Measurements from ENCODE around the gene IMPDH1. TPM values are rescaled to one million over a fixed set of nuclear protein-coding genes. Genes with fewer than 3 reads are reported as not detected.

Gene IMPDH1
- total and polyA plus RNA-seq, 4 experiments from 2014 or later: 43.0 to 55.9 (median 48.7) TPM

- Histone ChIP-seq H3K4me3 (ENCODE audit: low read length in 2 of 2) (no peak overlapping the region), H3K36me3 (ENCODE audit: insufficient read depth, low read length) (no peaks in the 10 kb centered on the region), H3K27ac (ENCODE audit: low read depth, low read length) (no peak overlapping the region), H3K9me3 (ENCODE audit: control insufficient read depth in 1 of 2, low read length in 2 of 2) (no peaks in the 10 kb centered on the region), H3K27me3 (ENCODE audit: insufficient read depth, low read length) (no peaks in the 10 kb centered on the region), H3K4me1 (ENCODE audit: insufficient read depth, low read length) (no peaks in the 10 kb centered on the region)
- DNase-seq: no peak
- Mint-ChIP-seq H3K36me3 (no peaks in the 10 kb centered on the region), H3K27me3 (peaks cover 3 to 4% of the 10 kb centered on the region in 2 donors), H3K4me1 (no peaks in the 10 kb centered on the region), H3K9me3 (no peaks in the 10 kb centered on the region), H3K4me3 (no peak overlapping the region), H3K27ac (no peak overlapping the region)
- ChIA-PET CTCF (ENCODE audit: partially characterized antibody) (interaction anchor here (1.1 to 3.9 kb wide), 4 partner anchors 9 to 40 kb away, joined by 3 to 36 read pairs (median 14); no protein-coding TSS in a partner anchor), POLR2A (ENCODE audit: partially characterized antibody) (no interaction called here)
- intact Hi-C loops (cut with micrococcal nuclease): no loop called here
Measured at GRCh38 chr7:128434413-128435326, 24.9 kb upstream of the IMPDH1 start.

GRCh38 chr7:128431754-128432153, 22.0 kb upstream of the IMPDH1 start:
- no peak overlapping the region for H3K4me3 Mint-ChIP-seq
- Histone ChIP-seq H3K4me1 (ENCODE audit: insufficient read depth, low read length) (no peaks in the 10 kb centered on the region), H3K4me3 (ENCODE audit: low read length in 2 of 2) (no peak overlapping the region), H3K36me3 (ENCODE audit: insufficient read depth, low read length) (no peaks in the 10 kb centered on the region), H3K9me3 (ENCODE audit: control insufficient read depth in 1 of 2, low read length in 2 of 2) (no peaks in the 10 kb centered on the region), H3K27me3 (ENCODE audit: insufficient read depth, low read length) (no peaks in the 10 kb centered on the region), H3K27ac (ENCODE audit: low read depth, low read length) (no peak overlapping the region)
- H3K27ac Mint-ChIP-seq: no peak overlapping the region
- H3K27me3 Mint-ChIP-seq: peaks cover 10 to 12% of the 10 kb centered on the region in 2 donors
- DNase-seq: no peak
- no peaks in the 10 kb centered on the region for H3K4me1 Mint-ChIP-seq
- H3K36me3 Mint-ChIP-seq: no peaks in the 10 kb centered on the region
- ChIA-PET POLR2A (ENCODE audit: partially characterized antibody) (no interaction called here), CTCF (ENCODE audit: partially characterized antibody) (interaction anchor here (1.0 to 10.7 kb wide), 8 partner anchors 16 to 84 kb away, joined by 3 to 469 read pairs (median 4); partner anchors contain the start of gene HILPDA)
- intact Hi-C loops (cut with micrococcal nuclease): no loop called here
- H3K9me3 Mint-ChIP-seq: no peaks in the 10 kb centered on the region

GRCh38 chr7:128431221-128431620, 21.4 kb upstream of the IMPDH1 start:
- Histone ChIP-seq H3K4me1 (ENCODE audit: insufficient read depth, low read length) (no peaks in the 10 kb centered on the region), H3K27me3 (ENCODE audit: insufficient read depth, low read length) (no peaks in the 10 kb centered on the region), H3K9me3 (ENCODE audit: control insufficient read depth in 1 of 2, low read length in 2 of 2) (no peaks in the 10 kb centered on the region), H3K36me3 (ENCODE audit: insufficient read depth, low read length) (no peaks in the 10 kb centered on the region), H3K27ac (ENCODE audit: low read depth, low read length) (no peak overlapping the region), H3K4me3 (ENCODE audit: low read length in 2 of 2) (no peak overlapping the region)
- ChIA-PET CTCF (ENCODE audit: partially characterized antibody) (interaction anchor here (1.0 to 10.7 kb wide), 5 partner anchors 23 to 37 kb away, joined by 3 to 475 read pairs (median 138); partner anchors contain the start of genes HILPDA and IMPDH1), POLR2A (ENCODE audit: partially characterized antibody) (no interaction called here)
- intact Hi-C loops (cut with micrococcal nuclease): no loop called here
- no peak overlapping the region for H3K4me3 Mint-ChIP-seq
- no peaks in the 10 kb centered on the region for H3K36me3 Mint-ChIP-seq
- no peaks in the 10 kb centered on the region for H3K9me3 Mint-ChIP-seq
- H3K27ac Mint-ChIP-seq: no peak overlapping the region
- DNase-seq: no peak
- H3K27me3 Mint-ChIP-seq: peaks cover 10 to 12% of the 10 kb centered on the region in 2 donors
- H3K4me1 Mint-ChIP-seq: no peaks in the 10 kb centered on the region

GRCh38 chr7:128430207-128430606, 20.4 kb upstream of the IMPDH1 start:
- no peak overlapping the region for H3K4me3 ChIP-seq (ENCODE audit: low read length in 2 of 2)
- Mint-ChIP-seq H3K27ac (no peak overlapping the region), H3K4me3 (no peak overlapping the region), H3K27me3 (peaks cover 9 to 12% of the 10 kb centered on the region in 2 donors), H3K4me1 (no peaks in the 10 kb centered on the region), H3K36me3 (no peaks in the 10 kb centered on the region), H3K9me3 (no peaks in the 10 kb centered on the region)
- no peaks in the 10 kb centered on the region for H3K9me3 ChIP-seq (ENCODE audit: control insufficient read depth in 1 of 2, low read length in 2 of 2)
- H3K4me1 ChIP-seq (ENCODE audit: insufficient read depth, low read length): no peaks in the 10 kb centered on the region
- H3K27me3 ChIP-seq (ENCODE audit: insufficient read depth, low read length): no peaks in the 10 kb centered on the region
- no peaks in the 10 kb centered on the region for H3K36me3 ChIP-seq (ENCODE audit: insufficient read depth, low read length)
- ChIA-PET POLR2A (ENCODE audit: partially characterized antibody) (no interaction called here), CTCF (ENCODE audit: partially characterized antibody) (interaction anchor here (1.0 to 10.7 kb wide), 4 partner anchors 12 to 31 kb away, joined by 3 to 475 read pairs (median 304); partner anchors contain the start of genes HILPDA and IMPDH1)
- no peak overlapping the region for H3K27ac ChIP-seq (ENCODE audit: low read depth, low read length)
- intact Hi-C loops (cut with micrococcal nuclease): no loop called here
- no peak for DNase-seq

- no peaks in the 10 kb centered on the region for H3K9me3 Mint-ChIP-seq
- H3K27ac Mint-ChIP-seq: no peak overlapping the region
- H3K9me3 ChIP-seq (ENCODE audit: control insufficient read depth in 1 of 2, low read length in 2 of 2): no peaks in the 10 kb centered on the region
- no peak overlapping the region for H3K4me3 ChIP-seq (ENCODE audit: low read length in 2 of 2)
- ChIA-PET POLR2A (ENCODE audit: partially characterized antibody) (interaction anchor here (1.0 to 2.9 kb wide), 4 partner anchors 17 to 33 kb away, joined by 4 to 27 read pairs (median 6); partner anchors contain the start of gene IMPDH1), CTCF (ENCODE audit: partially characterized antibody) (interaction anchor here (0.6 to 10.7 kb wide), 25 partner anchors 8 to 456 kb away, joined by 3 to 475 read pairs (median 6); partner anchors contain the start of genes HILPDA, IMPDH1, METTL2B and RBM28)
- DNase-seq: peak in 4 of 5 donors; percentile 42 to 57 (median 52)
- H3K4me1 ChIP-seq (ENCODE audit: insufficient read depth, low read length): no peaks in the 10 kb centered on the region
- no peak overlapping the region for H3K4me3 Mint-ChIP-seq
- intact Hi-C loops (cut with micrococcal nuclease): loop anchor here (1.0 to 5.0 kb wide), 3 partner anchors 17 to 40 kb away; no protein-coding TSS in a partner anchor
- H3K27me3 Mint-ChIP-seq: peaks cover 7 to 8% of the 10 kb centered on the region in 2 donors
- H3K27me3 ChIP-seq (ENCODE audit: insufficient read depth, low read length): no peaks in the 10 kb centered on the region
- peaks cover 0 to 1% (median 0%) of the 10 kb centered on the region in 4 donors for H3K4me1 Mint-ChIP-seq
- no peaks in the 10 kb centered on the region for H3K36me3 Mint-ChIP-seq
- no peaks in the 10 kb centered on the region for H3K36me3 ChIP-seq (ENCODE audit: insufficient read depth, low read length)
- H3K27ac ChIP-seq (ENCODE audit: low read depth, low read length): no peak overlapping the region
Measured at GRCh38 chr7:128427289-128427891, 17.6 kb upstream of the IMPDH1 start.

GRCh38 chr7:128425850-128426249, 16.1 kb upstream of the IMPDH1 start:
- ChIA-PET CTCF (ENCODE audit: partially characterized antibody) (interaction anchor here (0.7 to 10.7 kb wide), 23 partner anchors 9 to 457 kb away, joined by 3 to 475 read pairs (median 10); partner anchors contain the start of genes HILPDA, IMPDH1, METTL2B and RBM28), POLR2A (ENCODE audit: partially characterized antibody) (interaction anchor here (1.1 to 2.3 kb wide), 5 partner anchors 15 to 82 kb away, joined by 4 to 7 read pairs (median 5); partner anchors contain the start of genes HILPDA, IMPDH1 and RBM28)
- Mint-ChIP-seq H3K4me3 (no peak overlapping the region), H3K4me1 (peaks cover 0 to 1% (median 0%) of the 10 kb centered on the region in 4 donors), H3K9me3 (no peaks in the 10 kb centered on the region), H3K27me3 (peaks cover 7 to 8% of the 10 kb centered on the region in 2 donors), H3K27ac (no peak overlapping the region), H3K36me3 (no peaks in the 10 kb centered on the region)
- H3K27me3 ChIP-seq (ENCODE audit: insufficient read depth, low read length): no peaks in the 10 kb centered on the region
- no peaks in the 10 kb centered on the region for H3K9me3 ChIP-seq (ENCODE audit: control insufficient read depth in 1 of 2, low read length in 2 of 2)
- intact Hi-C loops (cut with micrococcal nuclease): loop anchor here (1.0 to 5.0 kb wide), 3 partner anchors 28 to 79 kb away; no protein-coding TSS in a partner anchor
- H3K36me3 ChIP-seq (ENCODE audit: insufficient read depth, low read length): no peaks in the 10 kb centered on the region
- H3K4me3 ChIP-seq (ENCODE audit: low read length in 2 of 2): no peak overlapping the region
- H3K4me1 ChIP-seq (ENCODE audit: insufficient read depth, low read length): no peaks in the 10 kb centered on the region
- no peak overlapping the region for H3K27ac ChIP-seq (ENCODE audit: low read depth, low read length)
- peak; percentile 67 to 80 (median 74) for DNase-seq
